HG03432 (cell line): Measurements from ENCODE around the gene SPATA32.
A peak's percentile ranks its signal among the peaks of the same experiment; 100 is the strongest.

Source experiments
- ATAC-seq: cut with Tn5 transposase; IDR thresholded peaks from one replicate; pipeline ENCODE4 v1.9.1; 2021; ENCODE audit warnings: mild to moderate bottlenecking, moderate library complexity; ENCODE audit not compliant: unreplicated experiment

Gene SPATA32

GRCh38 chr17:45248132-45248957, 13.5 kb downstream of the SPATA32 start:
- ATAC-seq: peak; percentile 51

- peak; percentile 83 for ATAC-seq
These were observed 14.3 kb downstream of the SPATA32 start for GRCh38 chr17:45247429-45248131.

- no peak for ATAC-seq
These were observed 14.9 kb downstream of the SPATA32 start for GRCh38 chr17:45246861-45247428.

GRCh38 chr17:45246338-45246737, 15.6 kb downstream of the SPATA32 start:
- no peak for ATAC-seq

- ATAC-seq: no peak
These were observed 16.9 kb downstream of the SPATA32 start for GRCh38 chr17:45244725-45245656.

- no peak for ATAC-seq
These were observed 18.1 kb downstream of the SPATA32 start for GRCh38 chr17:45243750-45244149.

- ATAC-seq: no peak
These were observed 19.9 kb downstream of the SPATA32 start for GRCh38 chr17:45242029-45242414.

GRCh38 chr17:45241328-45242028, 20.4 kb downstream of the SPATA32 start:
- no peak for ATAC-seq

GRCh38 chr17:45240905-45241327, 21.0 kb downstream of the SPATA32 start:
- no peak for ATAC-seq

GRCh38 chr17:45238155-45238774, 23.6 kb downstream of the SPATA32 start:
- ATAC-seq: no peak

GRCh38 chr17:45237686-45238085, 24.2 kb downstream of the SPATA32 start:
- ATAC-seq: no peak

GRCh38 chr17:45236282-45236606, 25.6 kb downstream of the SPATA32 start:
- ATAC-seq: no peak

- no peak for ATAC-seq
These were observed 26.2 kb downstream of the SPATA32 start for GRCh38 chr17:45235416-45236281.

GRCh38 chr17:45234641-45235415, 27.1 kb downstream of the SPATA32 start:
- no peak for ATAC-seq

GRCh38 chr17:45233423-45233924, 28.4 kb downstream of the SPATA32 start:
- ATAC-seq: no peak

GRCh38 chr17:45232514-45233422, 29.1 kb downstream of the SPATA32 start:
- ATAC-seq: no peak
